IMR-90 (cell line): ENCODE data around the gene ZNF512B. TPM values are rescaled to one million over a fixed set of nuclear protein-coding genes. Genes with fewer than 3 reads are reported as not detected.

ENCODE experiments used
- CEBPB ChIP-seq: IDR thresholded peaks from 2 replicates; pipeline ENCODE4 v1.6.1; 2012; ENCODE audit warnings: low read depth, low read length, improper control_type of control experiment
- FOS ChIP-seq: fragments of 150-350 bp; IDR thresholded peaks from 2 replicates; pipeline ENCODE4 v1.6.1; 2016; ENCODE audit warnings: low read depth, low read length
- MAZ ChIP-seq: IDR thresholded peaks from 2 replicates; pipeline ENCODE4 v1.6.1; 2012; ENCODE audit warnings: low read depth, mild to moderate bottlenecking, low read length, improper control_type of control experiment, moderate library complexity, borderline replicate concordance
- POLR2A ChIP-seq: IDR thresholded peaks from 2 replicates; pipeline ENCODE4 v1.6.1; 2012; ENCODE audit warnings: mild to moderate bottlenecking, low read depth, low read length
- SMC3 ChIP-seq: fragments of 150-350 bp; IDR thresholded peaks from 2 replicates; pipeline ENCODE4 v1.6.1; 2016; ENCODE audit warnings: low read depth, mild to moderate bottlenecking, antibody characterized with exemption, low read length, moderate library complexity
- polyA plus RNA-seq, 3 experiments: library from polyadenylated mRNA; depleted of rRNA; stranded (reverse); fragments of >200 nt; gene quantifications; 2 replicates each; pipeline ENCODE4 v1.2.3, GENCODE V29; 2012; ENCODE audit warnings: low replicate concordance in 1 of 3
- total RNA-seq: library from RNA; depleted of rRNA; stranded (reverse); fragments of >200 nt; gene quantifications from 2 replicates; pipeline ENCODE4 v1.2.3, GENCODE V29; 2012

ZNF512B gene
- total and polyA plus RNA-seq, 2 of the 4 experiments (the other 2 are of a cell fraction), result 6.5 to 15.6 TPM

DNA sequence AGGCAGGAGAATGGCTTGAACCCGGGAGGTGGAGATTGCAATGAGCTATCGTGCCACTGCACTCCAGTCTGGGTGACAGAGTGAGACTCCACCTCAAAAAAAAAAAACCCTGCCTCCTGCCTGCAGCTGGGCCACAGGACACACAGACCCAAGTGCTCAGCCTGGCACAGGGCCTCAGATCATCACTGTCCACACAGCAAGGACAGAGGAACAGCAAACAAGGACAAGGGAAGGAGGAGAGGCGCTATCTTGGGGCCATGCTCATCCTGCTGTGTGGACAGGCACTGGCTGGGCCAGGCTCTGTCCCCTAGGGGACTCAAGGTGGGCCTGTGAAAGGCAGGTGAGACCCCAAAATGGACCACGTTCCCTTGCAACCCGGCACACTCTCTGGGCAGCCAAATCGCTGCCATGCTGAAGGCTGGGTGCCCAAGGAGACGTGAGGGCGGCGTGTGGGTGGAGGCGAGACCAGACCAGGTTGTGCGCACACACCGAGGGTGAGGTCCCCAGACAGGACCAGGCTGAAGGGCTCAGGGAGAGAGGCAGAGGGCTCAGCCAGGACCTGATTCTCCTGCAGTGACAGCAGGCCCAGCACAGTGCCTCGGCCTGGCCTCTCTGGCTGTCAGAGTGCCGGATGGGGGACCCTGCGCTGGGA is 22.6 kb downstream of the ZNF512B start (continued):
- TF ChIP-seq POLR2A, result no peak
- no peak for TF ChIP-seq MAZ
- no peak for TF ChIP-seq SMC3
- TF ChIP-seq FOS, result no peak
- TF ChIP-seq CEBPB, result no peak
